Caco-2 (cell line): Measurements from ENCODE around the gene ZKSCAN1. TPM values are rescaled to one million over a fixed set of nuclear protein-coding genes. Genes with fewer than 3 reads are reported as not detected.
A peak's percentile ranks its signal among the peaks of the same experiment; 100 is the strongest.
"Not testable (repeated sequence)": the region's sequence is repeated elsewhere in the genome, so short reads cannot be mapped to it uniquely, and the experiment has no call there.

Experiments used
- BruUV-seq: library from RNA; stranded (reverse); fragments of 400-500 nt; replicated peaks from 2 replicates; lab custom pipeline; 2021; lab: Mats Ljungman, UMichigan
- CTCF ChIA-PET: fragments of 300-600 bp; sonication (Branson Sonifier 250); formaldehyde crosslinking; loops from one replicate; lab custom pipeline; 2022; ENCODE audit warnings: antibody characterized with exemption; lab: Charles Lee
- POLR2A ChIA-PET: fragments of 300-600 bp; sonication (Branson Sonifier 250); formaldehyde crosslinking; loops from one replicate; lab custom pipeline; 2022; ENCODE audit warnings: antibody characterized with exemption; lab: Charles Lee
- DNase-seq, 2 experiments: peaks; one replicate each; pipeline versions ENCODE4 v3.0.0 to v3.0.0-alpha.2; 2020 to 2022
- H3K27me3 ChIP-seq: replicated peaks from 2 replicates; pipeline ENCODE4 v1.6.0; 2011; ENCODE audit warnings: low read length; ENCODE audit not compliant: control insufficient read depth, insufficient read depth
- H3K36me3 ChIP-seq: 2 replicates; pipeline ENCODE4 v1.5.1; 2011; ENCODE audit warnings: low read length; ENCODE audit not compliant: control insufficient read depth, insufficient read depth
- H3K4me1 ChIP-seq: fragments of 250-450 bp; sonication (Bioruptor Pico); 2 replicates; pipeline ENCODE4 v1.5.1; 2020; ENCODE audit warnings: mild to moderate bottlenecking
- H3K4me3 ChIP-seq: 2 replicates; pipeline ENCODE4 v1.5.1; 2011; ENCODE audit warnings: low read depth, mild to moderate bottlenecking, control low read depth, low read length
- H3K9me3 ChIP-seq: fragments of 250-450 bp; sonication (Bioruptor Pico); 2 replicates; pipeline ENCODE4 v1.5.1; 2020; ENCODE audit warnings: mild to moderate bottlenecking, moderate library complexity
- H3K27ac Mint-ChIP-seq: one replicate; pipeline ENCODE4 v1.8.0; 2022; ENCODE audit warnings: mixed read lengths; ENCODE audit not compliant: unreplicated experiment
- H3K27me3 Mint-ChIP-seq: one replicate; pipeline ENCODE4 v1.8.0; 2022; ENCODE audit warnings: mixed read lengths; ENCODE audit not compliant: insufficient read depth, unreplicated experiment
- H3K36me3 Mint-ChIP-seq: one replicate; pipeline ENCODE4 v1.8.0; 2022; ENCODE audit warnings: mild to moderate bottlenecking, mixed read lengths; ENCODE audit not compliant: insufficient read depth, unreplicated experiment
- H3K4me1 Mint-ChIP-seq: one replicate; pipeline ENCODE4 v1.8.0; 2022; ENCODE audit warnings: low read depth, mixed read lengths; ENCODE audit not compliant: unreplicated experiment
- H3K4me3 Mint-ChIP-seq: one replicate; pipeline ENCODE4 v1.8.0; 2022; ENCODE audit warnings: mild to moderate bottlenecking, moderate library complexity, mixed read lengths; ENCODE audit not compliant: unreplicated experiment
- H3K9me3 Mint-ChIP-seq: one replicate; pipeline ENCODE4 v1.8.0; 2022; ENCODE audit warnings: mixed read lengths; ENCODE audit not compliant: unreplicated experiment
- intact Hi-C: fragments of 100-400 bp; cut with micrococcal nuclease; formaldehyde crosslinking; loops from one replicate; pipeline ENCODE4 v1.10.0; 2022; ENCODE audit not compliant: unreplicated experiment
- total RNA-seq: library from RNA; stranded (reverse); gene quantifications from 2 replicates; pipeline ENCODE4 v1.2.3, GENCODE V29; 2022
- TF ChIP-seq, protein P1 (sequence below), 2 experiments: fragments of 200-600 bp in 1 of 2; IDR thresholded peaks; 1 replicate in 1 of 2; 2 replicates in 1 of 2; pipeline versions ENCODE4 v1.5.1 to v1.8.0; 2011 to 2022; ENCODE audit warnings: antibody characterized with exemption in 1 of 2, control low read depth in 1 of 2, inconsistent platforms in 1 of 2, low read depth in 1 of 2, low read length in 1 of 2, mild to moderate bottlenecking in 1 of 2, moderate library complexity in 1 of 2; ENCODE audit not compliant: insufficient read depth in 1 of 2, severe bottlenecking in 1 of 2, unreplicated experiment in 1 of 2

Gene ZKSCAN1
- total RNA-seq, 1 experiment from 2014 or later = 44.8 TPM

DNA sequence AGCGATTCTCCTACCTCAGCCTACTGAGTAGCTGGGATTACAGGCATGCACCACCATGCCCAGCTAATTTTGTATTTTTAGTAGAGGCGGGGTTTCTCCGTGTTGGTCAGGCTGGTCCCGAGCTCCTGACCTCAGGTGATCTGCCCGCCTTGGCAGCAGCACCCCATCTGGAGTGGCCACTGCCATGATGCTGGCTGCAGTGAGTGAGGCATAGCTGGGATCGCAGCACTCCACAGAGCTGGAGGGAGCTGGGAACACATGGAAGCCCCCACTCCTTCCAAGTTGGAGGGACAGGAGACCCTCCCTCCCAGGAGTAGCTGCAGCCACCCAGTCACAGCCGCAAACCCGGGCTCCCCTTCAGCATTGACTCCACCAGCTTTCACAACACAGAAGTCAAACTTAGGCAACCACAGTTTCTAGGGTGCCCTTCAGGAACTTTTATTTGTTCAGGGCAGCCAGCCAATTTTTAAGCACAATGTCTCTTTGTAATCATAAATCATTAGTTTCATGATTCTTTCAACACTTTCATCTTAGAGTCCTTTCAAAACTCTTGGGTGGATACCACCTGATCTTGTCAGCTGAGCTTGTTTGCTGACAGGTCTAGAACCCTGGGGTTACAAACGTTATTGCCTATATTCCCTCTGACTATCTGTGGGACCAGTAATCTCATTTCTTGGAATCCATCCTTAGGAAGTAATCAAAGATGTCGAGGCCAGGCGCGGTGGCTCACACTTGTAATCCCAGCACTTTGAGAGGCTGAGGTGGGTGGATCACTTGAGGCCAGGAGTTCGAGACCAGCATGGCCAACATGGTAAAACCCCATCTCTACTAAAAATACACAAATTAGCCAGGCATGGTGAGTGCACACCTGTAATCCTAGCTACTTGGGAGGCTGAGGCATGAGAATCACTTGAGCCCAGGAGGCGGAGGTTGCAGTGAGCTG lies 2.7 kb upstream of the ZKSCAN1 start:
- H3K9me3 ChIP-seq, intact Hi-C loops, DNase-seq, H3K4me3 ChIP-seq, H3K27ac Mint-ChIP-seq, H3K36me3 ChIP-seq, BruUV-seq, H3K27me3 Mint-ChIP-seq, H3K27me3 ChIP-seq, H3K9me3 Mint-ChIP-seq, H3K4me3 Mint-ChIP-seq: not testable (repeated sequence)
- Mint-ChIP-seq H3K36me3 (peaks cover 27% of the 10 kb centered on the region), H3K4me1 (peaks cover 17% of the 10 kb centered on the region)
- CTCF ChIA-PET = interaction anchor here (0.8 kb wide), 1 partner anchor 9 kb away, joined by 4 read pairs; no protein-coding TSS in a partner anchor
- POLR2A ChIA-PET = interaction anchor here (0.6 kb wide), 1 partner anchor 11 kb away, joined by 6 read pairs; no protein-coding TSS in a partner anchor
- peaks cover 26% of the 10 kb centered on the region for H3K4me1 ChIP-seq

- peaks cover 13% of the 10 kb centered on the region for H3K4me1 Mint-ChIP-seq
- Histone ChIP-seq H3K4me1 (peaks cover 24% of the 10 kb centered on the region), H3K4me3 (no peak overlapping the region), H3K27me3 (no peaks in the 10 kb centered on the region), H3K36me3 (no peaks in the 10 kb centered on the region), H3K9me3 (no peaks in the 10 kb centered on the region)
- no peaks in the 10 kb centered on the region for H3K9me3 Mint-ChIP-seq
- BruUV-seq = no TSS peak
- H3K27me3 Mint-ChIP-seq = no peaks in the 10 kb centered on the region
- ChIA-PET POLR2A (no interaction called here), CTCF (no interaction called here)
- no peak for DNase-seq
- no peak overlapping the region for H3K27ac Mint-ChIP-seq
- TF ChIP-seq, protein P1, sequence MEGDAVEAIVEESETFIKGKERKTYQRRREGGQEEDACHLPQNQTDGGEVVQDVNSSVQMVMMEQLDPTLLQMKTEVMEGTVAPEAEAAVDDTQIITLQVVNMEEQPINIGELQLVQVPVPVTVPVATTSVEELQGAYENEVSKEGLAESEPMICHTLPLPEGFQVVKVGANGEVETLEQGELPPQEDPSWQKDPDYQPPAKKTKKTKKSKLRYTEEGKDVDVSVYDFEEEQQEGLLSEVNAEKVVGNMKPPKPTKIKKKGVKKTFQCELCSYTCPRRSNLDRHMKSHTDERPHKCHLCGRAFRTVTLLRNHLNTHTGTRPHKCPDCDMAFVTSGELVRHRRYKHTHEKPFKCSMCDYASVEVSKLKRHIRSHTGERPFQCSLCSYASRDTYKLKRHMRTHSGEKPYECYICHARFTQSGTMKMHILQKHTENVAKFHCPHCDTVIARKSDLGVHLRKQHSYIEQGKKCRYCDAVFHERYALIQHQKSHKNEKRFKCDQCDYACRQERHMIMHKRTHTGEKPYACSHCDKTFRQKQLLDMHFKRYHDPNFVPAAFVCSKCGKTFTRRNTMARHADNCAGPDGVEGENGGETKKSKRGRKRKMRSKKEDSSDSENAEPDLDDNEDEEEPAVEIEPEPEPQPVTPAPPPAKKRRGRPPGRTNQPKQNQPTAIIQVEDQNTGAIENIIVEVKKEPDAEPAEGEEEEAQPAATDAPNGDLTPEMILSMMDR (IDR thresholded peaks at IDR 0.05; ENCODE audit: insufficient read depth in 1 of 2, low read depth in 1 of 2, low read length in 1 of 2, severe bottlenecking in 1 of 2, unreplicated experiment in 1 of 2) = no peak
- intact Hi-C loops = no loop called here
- peaks cover 29% of the 10 kb centered on the region for H3K36me3 Mint-ChIP-seq
- no peak overlapping the region for H3K4me3 Mint-ChIP-seq
Observed at GRCh38 chr7:100013328-100013676, 2.1 kb upstream of the ZKSCAN1 start.

DNA sequence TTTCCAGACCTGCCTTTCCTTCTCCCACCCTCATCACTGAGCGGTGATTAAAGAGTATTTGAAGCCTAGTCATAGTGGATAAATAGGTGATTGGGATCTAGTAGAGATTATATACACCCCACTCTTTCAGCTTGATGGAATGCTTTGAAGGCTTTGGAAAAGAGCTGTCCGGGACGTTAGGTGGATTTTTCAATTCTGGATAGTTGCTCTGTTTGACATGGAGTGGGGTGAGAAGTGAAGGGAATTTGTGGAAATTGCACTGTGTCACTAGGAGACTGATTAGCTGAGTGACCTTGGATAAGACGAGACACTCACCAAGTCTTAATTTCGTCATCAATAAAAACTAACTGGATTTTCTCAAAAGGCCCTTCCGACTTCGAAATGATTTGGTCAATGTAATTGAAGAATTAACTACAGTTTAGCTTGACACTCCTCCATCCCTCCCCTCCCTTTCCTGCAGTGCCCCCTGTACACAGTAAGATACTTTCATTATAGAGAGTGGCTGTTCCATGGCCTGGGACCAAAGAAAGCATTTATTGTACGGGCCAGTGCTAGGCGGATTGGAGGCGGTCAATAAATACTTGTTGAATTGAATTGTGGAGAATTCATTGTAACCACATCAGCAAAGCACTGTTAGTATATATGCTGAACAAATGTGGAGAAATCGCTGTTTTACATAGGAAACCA lies 962 bp downstream of the ZKSCAN1 start:
- H3K27me3 Mint-ChIP-seq = no peaks in the 10 kb centered on the region
- TF ChIP-seq, protein P1 (IDR thresholded peaks at IDR 0.05; ENCODE audit: insufficient read depth in 1 of 2, low read depth in 1 of 2, low read length in 1 of 2, severe bottlenecking in 1 of 2, unreplicated experiment in 1 of 2) = peak in 1 of 2 experiments; percentile 11
- H3K36me3 ChIP-seq = no peaks in the 10 kb centered on the region
- no peaks in the 10 kb centered on the region for H3K9me3 Mint-ChIP-seq
- H3K36me3 Mint-ChIP-seq = peaks cover 43% of the 10 kb centered on the region
- peaks cover 18% of the 10 kb centered on the region for H3K4me1 ChIP-seq
- DNase-seq = no peak
- BruUV-seq = TSS peak; percentile 65
- ChIA-PET POLR2A (interaction anchor here (1.7 to 1.9 kb wide), 2 partner anchors 13 to 19 kb away, joined by 10 to 11 read pairs; no protein-coding TSS in a partner anchor), CTCF (interaction anchor here (0.7 kb wide), 1 partner anchor 66 kb away, joined by 3 read pairs; no protein-coding TSS in a partner anchor)
- H3K27me3 ChIP-seq = no peaks in the 10 kb centered on the region
- H3K4me3 Mint-ChIP-seq = peak overlapping the region; percentile 91
- H3K4me3 ChIP-seq = peak overlapping the region; percentile 82
- peaks cover 14% of the 10 kb centered on the region for H3K4me1 Mint-ChIP-seq
- intact Hi-C loops = loop anchor here (1.0 kb wide), 1 partner anchor 37 kb away; no protein-coding TSS in a partner anchor
- H3K27ac Mint-ChIP-seq = peak overlapping the region; percentile 90
- no peaks in the 10 kb centered on the region for H3K9me3 ChIP-seq
